Kidney tubule cell (primary cell): ENCODE data around the gene NCKAP5.
A peak's percentile ranks its signal among the peaks of the same experiment; 100 is the strongest.
"Not testable (repeated sequence)": the region's sequence is repeated elsewhere in the genome, so short reads cannot be mapped to it uniquely, and the experiment has no call there.

Source experiments
- DNase-seq: peaks from one replicate; pipeline ENCODE4 v3.0.0-alpha.2; 2018; ENCODE audit warnings: low spot score

NCKAP5 gene

GRCh38 chr2:133522204-133522603 lies 46.1 kb downstream of the NCKAP5 start:
- DNase-seq: no peak

DNA sequence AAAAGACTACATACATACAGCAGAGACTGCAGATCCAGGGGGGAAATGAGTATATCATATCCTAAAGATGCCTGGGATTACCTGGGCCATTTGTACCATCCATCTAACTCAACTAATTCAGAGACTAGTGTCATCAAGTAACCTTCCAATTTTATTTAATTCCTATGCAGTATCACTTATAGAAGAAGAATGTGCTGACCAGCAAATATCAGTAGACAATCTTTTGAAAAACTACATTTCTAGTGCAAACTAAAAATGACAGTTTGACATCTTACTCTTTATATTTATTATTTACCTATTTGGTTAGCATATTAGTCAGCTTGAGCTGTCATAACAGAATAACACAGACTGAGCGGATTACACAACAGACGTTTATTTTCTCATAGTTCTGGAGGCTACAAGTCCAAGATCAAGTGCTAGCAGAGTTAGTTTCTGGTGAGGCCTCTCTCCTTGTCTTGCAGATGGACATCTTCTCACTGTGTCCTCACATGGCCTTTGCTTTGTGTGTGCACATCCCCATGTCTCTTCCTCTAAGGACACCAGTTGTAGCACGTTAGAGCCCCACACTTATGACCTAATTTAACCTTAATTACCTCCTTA lies 47.0 kb downstream of the NCKAP5 start:
- no peak for DNase-seq

- not testable (repeated sequence) for DNase-seq
Observed at GRCh38 chr2:133519677-133520076, 48.6 kb downstream of the NCKAP5 start.

- peak; percentile 33 for DNase-seq
Observed at GRCh38 chr2:133518700-133519344, 49.4 kb downstream of the NCKAP5 start.

DNA sequence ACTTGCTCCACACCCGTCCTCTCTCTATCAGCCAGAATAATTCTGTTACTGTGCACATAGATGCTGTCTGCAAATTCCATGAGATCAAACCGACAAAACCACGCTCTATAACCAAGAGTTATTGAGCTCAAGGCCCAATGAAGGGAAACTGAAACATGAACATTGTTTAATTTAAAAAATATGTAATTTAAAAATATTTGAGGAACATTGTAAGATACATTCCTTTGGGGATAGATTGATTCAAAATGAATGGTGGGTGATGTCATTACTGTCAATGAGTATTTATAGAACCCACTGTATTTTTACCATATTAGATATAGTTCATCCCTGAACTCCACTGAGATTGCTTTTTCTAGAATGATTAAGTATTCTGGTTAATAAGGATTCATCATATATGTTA lies 50.4 kb downstream of the NCKAP5 start:
- no peak for DNase-seq

DNA sequence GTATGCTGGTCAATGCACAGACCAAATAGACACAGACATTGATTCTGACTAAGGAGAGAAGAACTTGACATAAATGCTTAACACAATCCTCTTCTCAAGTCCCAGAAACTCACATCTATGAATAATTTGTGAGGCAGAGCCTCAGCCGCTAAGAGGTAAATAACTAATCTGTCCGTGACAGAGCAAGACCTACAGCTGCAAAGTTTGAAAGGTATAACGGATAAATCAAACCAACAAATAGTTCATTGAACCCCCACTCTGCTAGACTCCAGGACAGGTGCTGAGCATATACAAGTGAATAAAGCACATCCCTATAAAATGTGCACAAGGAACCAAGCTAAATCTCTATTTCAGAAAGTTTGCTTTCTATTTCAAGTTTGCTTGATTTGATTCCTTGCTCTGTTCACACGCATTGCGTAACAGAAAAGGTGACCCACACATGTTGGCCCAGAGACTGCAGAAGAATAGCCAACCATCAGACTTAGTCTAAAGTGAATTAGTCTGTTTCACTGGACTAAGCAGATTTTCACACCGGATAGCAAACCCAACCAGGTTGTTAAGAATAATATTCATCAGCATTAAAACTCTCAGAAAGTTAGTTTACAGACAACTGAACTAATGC lies 51.7 kb downstream of the NCKAP5 start:
- no peak for DNase-seq

DNA sequence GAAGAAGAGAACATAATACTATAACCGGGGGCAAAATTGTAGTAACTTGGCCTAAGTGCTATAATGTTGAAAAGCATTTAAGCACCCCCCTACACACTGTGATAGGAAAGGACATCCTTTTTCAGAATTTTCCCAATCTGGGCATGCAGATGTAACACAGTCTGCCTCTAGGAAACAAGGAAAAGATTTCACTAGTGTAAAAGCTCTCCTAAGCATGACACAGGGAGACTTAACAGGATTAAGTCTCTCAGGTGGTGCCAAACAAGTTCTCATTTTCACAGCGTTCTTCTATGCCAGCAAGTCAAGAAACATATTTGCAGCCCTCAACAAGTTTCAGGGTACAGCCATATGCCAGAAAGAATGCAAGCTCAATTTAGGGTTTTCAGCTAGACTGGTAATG lies 53.0 kb downstream of the NCKAP5 start:
- no peak for DNase-seq

- DNase-seq: no peak
Observed at GRCh38 chr2:133513893-133514292, 54.4 kb downstream of the NCKAP5 start.

- no peak for DNase-seq
Observed at GRCh38 chr2:133512121-133512520, 56.1 kb downstream of the NCKAP5 start.

DNA sequence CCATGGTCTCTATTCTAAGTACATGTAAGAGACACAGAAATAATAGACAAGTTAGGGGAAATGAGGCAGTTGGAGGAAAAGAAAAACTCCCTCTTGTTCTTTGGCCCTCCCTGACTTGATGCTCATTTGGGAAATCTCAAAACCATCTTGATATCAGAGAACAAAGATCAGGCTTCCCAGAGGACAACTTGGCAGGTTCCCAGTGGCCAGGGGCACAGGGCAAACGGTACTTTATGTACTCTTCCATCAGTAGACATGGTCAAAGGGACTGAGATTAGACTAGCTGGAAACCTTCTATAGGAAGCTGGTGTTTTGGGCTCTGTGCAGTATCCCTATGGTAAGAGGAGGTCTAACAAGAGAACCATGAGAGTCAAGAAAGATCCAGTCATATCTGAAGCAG lies 56.6 kb downstream of the NCKAP5 start:
- no peak for DNase-seq

- no peak for DNase-seq
Observed at GRCh38 chr2:133509777-133510176, 58.5 kb downstream of the NCKAP5 start.

GRCh38 chr2:133508546-133509165 lies 59.6 kb downstream of the NCKAP5 start:
- DNase-seq: no peak

- DNase-seq: no peak
Observed at GRCh38 chr2:133506996-133507395, 61.3 kb downstream of the NCKAP5 start.

- DNase-seq: peak; percentile 66
Observed at GRCh38 chr2:133504566-133505505, 63.4 kb downstream of the NCKAP5 start.

GRCh38 chr2:133503927-133504326 lies 64.3 kb downstream of the NCKAP5 start:
- no peak for DNase-seq

- no peak for DNase-seq
Observed at GRCh38 chr2:133503323-133503722, 64.9 kb downstream of the NCKAP5 start.

DNA sequence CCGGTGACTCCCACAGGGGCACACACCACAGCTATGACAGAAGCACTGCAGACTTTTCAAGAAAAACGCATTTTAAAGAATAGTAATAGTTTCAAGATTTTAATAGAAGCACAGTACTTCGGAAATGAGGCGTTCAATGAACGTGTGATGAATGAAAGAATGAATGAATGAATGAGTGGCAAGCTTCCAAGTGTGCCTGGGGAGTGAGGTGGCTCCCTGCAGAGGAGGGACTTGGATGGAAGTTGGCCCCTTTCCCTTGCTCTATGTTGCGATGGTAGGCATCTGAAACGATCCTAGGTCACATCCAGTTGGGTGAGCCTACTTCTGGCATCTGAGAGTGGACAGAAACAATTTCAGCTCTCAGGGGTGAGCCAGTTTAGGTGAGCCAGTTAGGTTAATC lies 65.6 kb downstream of the NCKAP5 start:
- DNase-seq: no peak

DNA sequence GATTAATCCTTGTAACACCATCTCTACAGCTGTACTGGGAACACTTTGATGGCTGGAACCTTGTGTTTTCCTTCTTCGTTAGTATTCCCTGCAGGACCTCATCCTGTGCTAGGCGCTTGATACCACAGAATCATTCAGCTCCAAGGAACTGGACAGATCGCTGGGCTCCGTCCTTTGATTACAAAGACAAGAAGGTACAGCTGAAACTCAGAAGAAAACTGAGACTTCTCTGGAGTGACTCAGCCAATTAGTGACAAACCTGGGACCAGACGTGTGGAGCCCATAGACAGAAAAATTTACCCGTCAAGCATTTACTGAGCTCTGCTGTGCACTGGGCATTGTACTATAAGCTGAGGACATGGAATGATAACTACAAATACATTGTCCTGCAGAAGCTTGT lies 67.3 kb downstream of the NCKAP5 start:
- no peak for DNase-seq

DNA sequence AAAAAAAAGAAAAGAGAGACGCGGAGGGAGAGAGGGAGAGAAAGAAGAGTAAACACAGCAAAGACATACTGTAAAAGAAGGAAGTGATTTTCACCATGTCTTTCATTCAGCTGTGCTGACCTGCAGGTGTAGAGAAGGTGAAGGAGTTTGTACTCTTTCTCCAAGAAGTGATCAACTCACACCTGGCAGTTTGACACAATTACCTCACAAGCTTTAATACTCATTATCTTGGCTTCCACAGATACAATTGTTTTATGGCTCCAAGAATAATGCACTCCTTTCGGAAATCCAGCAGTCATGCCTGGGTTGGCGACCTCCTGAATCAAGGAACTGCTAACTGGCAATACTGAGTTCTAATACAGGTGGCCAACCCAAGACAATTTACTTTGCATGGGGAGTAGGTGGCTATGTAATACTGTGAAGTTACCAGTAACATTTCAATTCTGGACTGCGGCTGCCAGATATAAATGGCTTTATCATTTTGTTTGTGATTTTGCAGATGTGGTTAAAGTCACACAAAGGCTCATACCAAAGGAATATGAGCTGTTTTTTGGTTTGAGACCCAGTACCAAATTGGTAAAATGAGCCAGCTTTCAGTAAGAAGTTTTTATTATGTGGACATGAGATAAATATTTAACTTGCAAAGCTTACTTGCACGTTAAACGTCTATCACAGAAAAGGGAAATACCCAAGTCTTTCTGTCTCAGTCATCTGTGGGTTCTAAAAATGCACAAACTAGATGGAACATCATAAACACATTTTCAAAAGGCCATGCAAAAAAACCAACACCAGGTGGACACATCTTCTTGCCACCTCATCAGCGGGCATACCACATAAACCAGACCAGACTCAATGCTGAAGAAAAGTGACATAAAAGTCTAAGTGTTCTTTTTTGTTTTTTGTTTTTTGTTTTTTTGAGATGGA lies 69.3 kb downstream of the NCKAP5 start:
- no peak for DNase-seq

DNA sequence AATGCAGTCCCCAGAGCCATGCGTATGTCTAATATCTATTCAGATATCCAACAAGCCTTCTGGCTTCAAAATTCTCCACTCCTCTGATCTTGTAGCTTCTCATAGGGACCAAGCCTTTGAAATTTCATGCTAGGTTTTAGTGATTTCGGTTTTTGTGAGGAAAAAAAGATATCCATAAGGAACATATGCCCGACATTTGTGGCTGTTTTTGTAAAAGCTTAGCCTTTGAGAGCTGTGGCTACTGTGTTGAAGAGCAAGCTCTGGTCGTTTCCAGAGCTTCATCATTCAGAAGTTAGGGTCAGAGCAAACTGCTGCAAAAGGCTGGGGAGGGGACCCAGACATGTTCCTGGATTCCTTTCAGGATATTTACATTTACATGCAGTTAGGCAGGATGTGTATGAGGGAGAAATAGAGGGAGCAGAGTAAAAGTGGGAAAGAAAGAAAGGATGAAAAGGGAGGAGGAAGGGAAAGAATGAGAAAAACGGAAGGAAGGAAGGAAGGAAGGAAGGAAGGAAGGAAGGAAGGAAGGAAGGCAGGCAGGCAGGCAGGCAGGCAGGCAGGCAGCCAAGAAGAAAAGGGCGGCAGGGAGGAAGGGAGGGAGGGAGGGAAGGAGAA lies 70.2 kb downstream of the NCKAP5 start:
- no peak for DNase-seq
